Panc1 (cell line): ENCODE measurements around the gene SGCE.

Experiments
- CTCF ChIP-seq: fragments of 450-650 bp; IDR thresholded peaks from 2 replicates; pipeline ENCODE4 v1.5.1; 2017; ENCODE audit warnings: mild to moderate bottlenecking
- REST ChIP-seq, 2 experiments: IDR thresholded peaks; 2 replicates each; pipeline ENCODE4 v1.6.1; 2011 to 2012; ENCODE audit warnings: low read depth in 2 of 2, control low read depth in 1 of 2, low read length in 1 of 2, mild to moderate bottlenecking in 1 of 2, moderate library complexity in 1 of 2; ENCODE audit not compliant: insufficient read depth in 1 of 2

- TF ChIP-seq CTCF (no peak), REST (IDR thresholded peaks at IDR 0.05; ENCODE audit: insufficient read depth in 1 of 2, low read depth in 2 of 2, low read length in 1 of 2) (no peak)
Observed at GRCh38 chr7:94698275-94698674, 42.3 kb upstream of the SGCE start.
